Activated naive CD8-positive, alpha-beta T cell treated with anti-CD3 and anti-CD28 coated beads, Interleukin-2, amount 10 ng/mL, durations not matched to agents 7 days and 5 days (primary cell): ENCODE measurements around the gene MED28. TPM values are rescaled to one million over a fixed set of nuclear protein-coding genes. Genes with fewer than 3 reads are reported as not detected.

Experiments used
- total RNA-seq, 2 experiments: library from RNA; stranded (reverse); gene quantifications; one replicate each; pipeline ENCODE4 v1.2.3, GENCODE V29; 2021

MED28 gene
- total RNA-seq, 2 experiments from 2014 or later: 62.2 to 65.8 TPM

Other genes with a start within 250 kb of the MED28 start
- 10 to 100 TPM; 20.4 to 21.2 TPM for gene QDPR, start 102.6 kb upstream of the MED28 start, total RNA-seq
- gene CLRN2, start 99.5 kb upstream of the MED28 start, total RNA-seq: not detected
- 100 to 1,000 TPM; 132 to 136 TPM for gene LAP3, start 37.4 kb upstream of the MED28 start, total RNA-seq
- not detected for gene FAM184B, start 167.0 kb downstream of the MED28 start, total RNA-seq
- gene DCAF16, start 196.1 kb downstream of the MED28 start, total RNA-seq: 10 to 100 TPM; 54.5 to 60.6 TPM
- gene NCAPG, start 196.3 kb downstream of the MED28 start, total RNA-seq: 10 to 100 TPM; 59.1 to 66.6 TPM